Anterior cingulate cortex (tissue), 58 donors: ENCODE data around the gene C11orf97.

Experiments
- DNase-seq, 58 donors: peaks; one replicate each; lab custom pipeline; 2025; lab: John Stamatoyannopoulos, UW

The C11orf97 gene

DNA sequence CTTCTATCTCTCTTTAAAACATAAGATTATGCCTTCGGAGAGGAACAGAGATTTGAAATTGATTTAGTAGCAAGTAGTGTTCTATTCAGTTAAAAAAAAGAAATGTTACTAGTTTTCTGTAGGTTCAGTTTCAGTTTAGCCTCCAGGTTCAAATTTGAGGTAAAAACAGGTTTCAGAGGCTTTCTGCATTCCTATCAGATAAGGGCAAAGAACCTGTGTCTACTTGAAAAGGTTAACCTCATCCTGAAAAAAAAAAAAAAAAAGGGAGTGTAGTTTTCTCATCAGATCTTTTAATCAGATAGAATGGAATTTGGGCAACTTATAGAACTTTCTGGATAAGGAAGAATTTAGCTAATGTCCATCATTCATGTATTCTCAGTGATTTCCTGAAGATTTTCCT is 12.1 kb downstream of the C11orf97 start:
- no peak for DNase-seq

DNA sequence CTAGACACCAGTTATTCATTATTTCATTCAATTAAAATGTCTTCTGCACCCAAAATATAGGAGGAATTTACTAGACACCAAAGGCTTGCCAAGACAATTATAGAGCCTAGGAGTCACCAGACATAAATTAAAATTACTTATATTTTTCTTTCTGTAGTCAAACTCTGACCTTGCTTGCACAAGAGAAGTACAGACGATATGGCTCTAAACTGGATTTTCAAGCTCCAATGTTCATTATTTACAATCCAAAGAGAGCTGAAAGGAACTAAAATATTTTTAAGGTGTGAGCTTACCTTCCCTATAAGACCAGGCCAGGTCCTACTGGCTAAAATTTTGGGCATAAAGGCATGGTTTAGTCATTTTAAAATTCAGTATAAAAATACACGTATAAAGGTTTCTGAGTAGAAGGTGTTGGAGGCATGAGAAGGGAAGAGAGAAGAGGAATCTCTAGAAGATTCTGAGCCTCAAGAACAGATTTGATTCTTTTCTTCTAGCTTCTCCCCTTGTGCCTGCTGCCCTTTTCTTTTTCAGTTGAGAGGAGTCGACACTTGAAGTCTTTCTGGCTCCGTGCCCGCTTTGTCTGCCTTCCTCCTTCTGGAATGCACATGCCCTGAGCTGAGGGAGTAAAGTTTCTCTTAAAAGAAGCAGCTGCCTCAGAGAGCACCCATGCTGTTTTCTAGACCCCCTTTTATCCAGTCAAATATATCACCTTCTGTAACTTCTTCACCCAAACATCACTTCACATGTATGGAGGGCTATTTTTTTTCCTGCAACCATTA is 13.5 kb downstream of the C11orf97 start:
- peak in 11 of 58 donors; percentile 3 to 36 (median 10) for DNase-seq

DNA sequence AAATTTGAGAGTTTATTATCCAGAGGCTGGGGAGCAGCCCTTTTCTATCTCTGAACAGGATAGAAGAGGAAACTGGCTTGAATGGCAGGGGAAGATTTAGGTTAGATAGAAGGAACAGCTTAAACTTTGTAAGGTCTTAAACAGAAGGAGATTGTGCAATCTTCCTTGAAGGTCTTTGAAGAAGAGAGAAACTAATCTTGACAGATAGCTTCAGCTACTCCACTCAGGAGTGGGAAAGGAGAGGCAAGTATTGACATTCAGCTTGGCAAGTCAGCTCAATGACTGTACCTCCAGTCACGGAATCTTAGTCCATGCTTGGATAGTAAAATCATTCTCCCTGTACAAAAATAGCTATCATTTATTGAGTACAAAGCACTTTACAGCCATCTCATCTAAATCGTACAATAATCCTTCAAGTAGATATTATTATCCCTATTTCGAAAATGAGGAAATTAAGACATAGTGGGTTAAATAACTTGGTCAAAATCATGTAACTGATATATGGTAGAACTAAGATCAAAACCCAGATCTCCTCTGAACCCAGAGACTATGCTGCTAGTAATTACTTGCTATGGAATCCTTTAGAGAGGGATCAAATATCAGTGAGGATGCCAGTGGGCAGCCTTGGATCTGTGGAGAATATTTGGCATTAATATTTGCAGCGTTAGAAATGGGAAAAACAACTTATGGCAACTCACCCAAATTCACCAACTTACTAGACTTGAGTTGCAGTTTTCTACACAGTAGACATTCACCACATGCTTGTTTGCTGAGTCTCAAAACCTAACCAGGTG is 14.6 kb downstream of the C11orf97 start:
- DNase-seq, result no peak

DNA sequence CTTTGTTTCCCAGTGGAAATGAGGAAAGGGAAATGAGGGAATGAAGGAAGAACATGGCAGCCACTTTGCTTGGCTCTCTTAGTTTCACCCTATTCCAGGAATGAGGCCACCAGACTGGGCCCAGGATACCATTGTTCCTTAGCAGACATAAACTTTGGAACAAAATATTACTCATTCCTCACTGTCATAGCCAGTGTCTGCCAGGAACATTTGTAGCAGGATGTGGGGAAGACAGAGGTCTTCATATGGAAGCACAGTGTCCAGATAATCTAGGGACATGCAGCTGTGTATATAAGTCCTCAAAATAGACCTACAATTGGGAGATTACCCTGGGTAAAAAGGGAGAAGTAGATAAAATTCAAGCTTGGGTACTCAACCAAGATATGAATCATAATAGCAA is 16.3 kb downstream of the C11orf97 start:
- no peak for DNase-seq

- no peak for DNase-seq
These were observed 19.9 kb downstream of the C11orf97 start for GRCh38 chr11:94532211-94532610.

- no peak for DNase-seq
These were observed 20.9 kb downstream of the C11orf97 start for GRCh38 chr11:94533206-94533605.

DNA sequence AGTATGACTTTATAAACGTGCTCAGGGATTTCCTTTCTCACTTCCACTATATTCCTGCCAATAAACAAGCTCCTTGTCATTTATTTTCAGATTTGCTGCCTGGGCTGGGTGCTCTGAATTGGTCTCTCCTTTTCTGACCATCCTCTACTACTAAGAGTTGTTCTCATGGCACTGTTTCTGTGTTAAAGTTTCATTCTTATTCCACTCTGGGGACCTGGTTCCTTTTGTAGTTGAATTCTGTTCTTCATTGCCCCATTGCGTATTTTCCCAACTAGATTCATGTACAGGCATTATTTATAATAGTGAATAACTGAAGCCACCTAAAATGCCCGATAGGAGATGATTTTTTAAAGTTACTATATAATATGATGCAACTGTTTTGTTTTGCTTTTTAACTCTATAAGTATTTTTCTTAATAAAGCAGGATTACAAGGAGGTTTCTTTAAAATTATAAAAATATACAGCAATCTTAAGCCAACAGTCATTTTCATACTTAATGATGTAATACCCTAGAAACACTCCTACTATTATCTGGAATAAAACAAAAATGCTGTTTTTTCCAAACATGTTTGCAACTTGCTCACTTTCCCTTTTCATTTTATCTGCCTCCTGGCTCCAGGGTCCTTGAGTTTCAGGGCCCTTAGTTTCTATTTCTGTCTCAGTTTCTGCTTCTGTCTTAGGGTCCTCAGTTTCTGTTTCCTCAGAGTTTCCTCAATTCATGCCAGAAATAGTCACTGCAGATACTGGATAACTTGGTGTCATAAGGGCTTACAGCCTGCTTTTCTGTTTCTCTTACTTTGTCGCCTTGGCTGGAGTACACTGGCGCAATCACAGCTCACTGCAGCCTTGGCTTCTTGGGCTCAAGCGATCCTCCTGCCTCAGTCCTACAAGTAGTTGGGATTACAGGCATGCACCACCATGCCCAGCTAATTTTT is 21.7 kb downstream of the C11orf97 start:
- DNase-seq, result no peak

GRCh38 chr11:94536386-94536785 is 24.1 kb downstream of the C11orf97 start:
- no peak for DNase-seq

DNA sequence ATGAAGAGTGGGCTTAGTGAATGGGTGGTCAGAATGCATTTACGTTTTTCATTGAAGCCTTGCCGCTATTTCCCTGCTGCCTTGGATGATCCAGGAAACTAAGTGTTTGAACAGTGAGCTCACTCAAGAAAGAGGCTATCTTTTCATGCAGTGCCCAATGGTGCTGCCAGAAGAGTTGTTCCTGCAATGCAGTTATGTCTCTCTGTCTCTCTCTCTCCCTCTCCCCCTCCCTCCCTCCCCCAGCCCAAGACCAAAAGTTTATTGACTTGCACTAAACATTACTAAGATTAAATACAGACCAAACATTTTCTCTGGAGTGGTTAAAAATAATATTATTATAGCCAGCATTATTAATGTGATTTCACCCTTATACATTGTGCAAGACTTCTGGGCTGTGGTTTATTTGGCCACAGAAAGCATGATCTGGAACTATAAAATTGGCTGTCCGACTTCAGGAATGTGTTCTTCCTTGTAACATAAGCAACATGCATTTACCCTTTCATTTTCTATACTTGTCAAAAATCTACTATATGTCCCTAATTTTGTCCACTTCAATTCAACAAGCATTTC is 24.9 kb downstream of the C11orf97 start:
- DNase-seq, result no peak

DNA sequence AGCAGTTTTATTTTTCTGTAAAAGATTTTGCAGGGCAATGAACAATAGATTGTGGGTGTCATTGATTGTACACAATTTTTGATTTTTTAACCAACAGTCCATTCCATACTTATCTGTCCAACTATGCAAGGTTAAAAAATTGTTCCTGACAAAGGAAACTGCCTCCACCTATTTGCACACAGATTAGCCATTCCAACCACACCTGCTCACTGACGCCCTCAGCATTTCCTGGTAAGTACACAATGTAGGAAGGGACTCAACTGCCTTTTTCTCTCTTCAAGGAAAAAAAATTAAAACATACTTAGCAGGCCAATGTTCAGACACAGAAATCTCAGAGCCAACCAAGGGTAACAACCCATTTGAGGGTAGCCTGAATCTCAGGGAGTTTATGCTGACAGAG is 27.2 kb downstream of the C11orf97 start:
- no peak for DNase-seq

DNA sequence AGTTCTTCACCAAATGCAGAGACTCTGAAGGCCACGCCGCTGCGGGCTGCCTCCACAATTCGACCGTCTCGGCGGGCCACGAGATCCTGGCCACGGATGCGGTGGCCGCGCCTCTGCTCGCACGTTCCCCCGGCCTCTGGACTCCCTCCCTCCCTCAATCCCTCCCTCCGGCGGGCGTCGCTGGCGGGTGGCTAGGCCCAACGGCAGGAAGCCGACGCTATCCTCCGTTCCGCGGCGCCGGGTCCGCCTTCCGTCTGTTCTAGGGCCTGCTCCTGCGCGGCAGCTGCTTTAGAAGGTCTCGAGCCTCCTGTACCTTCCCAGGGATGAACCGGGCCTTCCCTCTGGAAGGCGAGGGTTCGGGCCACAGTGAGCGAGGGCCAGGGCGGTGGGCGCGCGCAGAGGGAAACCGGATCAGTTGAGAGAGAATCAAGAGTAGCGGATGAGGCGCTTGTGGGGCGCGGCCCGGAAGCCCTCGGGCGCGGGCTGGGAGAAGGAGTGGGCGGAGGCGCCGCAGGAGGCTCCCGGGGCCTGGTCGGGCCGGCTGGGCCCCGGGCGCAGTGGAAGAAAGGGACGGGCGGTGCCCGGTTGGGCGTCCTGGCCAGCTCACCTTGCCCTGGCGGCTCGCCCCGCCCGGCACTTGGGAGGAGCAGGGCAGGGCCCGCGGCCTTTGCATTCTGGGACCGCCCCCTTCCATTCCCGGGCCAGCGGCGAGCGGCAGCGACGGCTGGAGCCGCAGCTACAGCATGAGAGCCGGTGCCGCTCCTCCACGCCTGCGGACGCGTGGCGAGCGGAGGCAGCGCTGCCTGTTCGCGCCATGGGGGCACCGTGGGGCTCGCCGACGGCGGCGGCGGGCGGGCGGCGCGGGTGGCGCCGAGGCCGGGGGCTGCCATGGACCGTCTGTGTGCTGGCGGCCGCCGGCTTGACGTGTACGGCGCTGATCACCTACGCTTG is 31.7 kb downstream of the C11orf97 start, which contains the start of gene FUT4:
FUT4 (plus strand) TSS at position 227 of the 951 bp plus-strand sequence; CDS start at position 440, 213 bp downstream.
- peak in 57 of 58 donors; percentile 27 to 87 (median 66) for DNase-seq

DNA sequence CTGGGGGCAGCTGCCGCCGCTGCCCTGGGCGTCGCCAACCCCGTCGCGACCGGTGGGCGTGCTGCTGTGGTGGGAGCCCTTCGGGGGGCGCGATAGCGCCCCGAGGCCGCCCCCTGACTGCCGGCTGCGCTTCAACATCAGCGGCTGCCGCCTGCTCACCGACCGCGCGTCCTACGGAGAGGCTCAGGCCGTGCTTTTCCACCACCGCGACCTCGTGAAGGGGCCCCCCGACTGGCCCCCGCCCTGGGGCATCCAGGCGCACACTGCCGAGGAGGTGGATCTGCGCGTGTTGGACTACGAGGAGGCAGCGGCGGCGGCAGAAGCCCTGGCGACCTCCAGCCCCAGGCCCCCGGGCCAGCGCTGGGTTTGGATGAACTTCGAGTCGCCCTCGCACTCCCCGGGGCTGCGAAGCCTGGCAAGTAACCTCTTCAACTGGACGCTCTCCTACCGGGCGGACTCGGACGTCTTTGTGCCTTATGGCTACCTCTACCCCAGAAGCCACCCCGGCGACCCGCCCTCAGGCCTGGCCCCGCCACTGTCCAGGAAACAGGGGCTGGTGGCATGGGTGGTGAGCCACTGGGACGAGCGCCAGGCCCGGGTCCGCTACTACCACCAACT is 32.5 kb downstream of the C11orf97 start:
- DNase-seq, result peak in 3 of 58 donors; percentile 13 to 41 (median 19)

DNA sequence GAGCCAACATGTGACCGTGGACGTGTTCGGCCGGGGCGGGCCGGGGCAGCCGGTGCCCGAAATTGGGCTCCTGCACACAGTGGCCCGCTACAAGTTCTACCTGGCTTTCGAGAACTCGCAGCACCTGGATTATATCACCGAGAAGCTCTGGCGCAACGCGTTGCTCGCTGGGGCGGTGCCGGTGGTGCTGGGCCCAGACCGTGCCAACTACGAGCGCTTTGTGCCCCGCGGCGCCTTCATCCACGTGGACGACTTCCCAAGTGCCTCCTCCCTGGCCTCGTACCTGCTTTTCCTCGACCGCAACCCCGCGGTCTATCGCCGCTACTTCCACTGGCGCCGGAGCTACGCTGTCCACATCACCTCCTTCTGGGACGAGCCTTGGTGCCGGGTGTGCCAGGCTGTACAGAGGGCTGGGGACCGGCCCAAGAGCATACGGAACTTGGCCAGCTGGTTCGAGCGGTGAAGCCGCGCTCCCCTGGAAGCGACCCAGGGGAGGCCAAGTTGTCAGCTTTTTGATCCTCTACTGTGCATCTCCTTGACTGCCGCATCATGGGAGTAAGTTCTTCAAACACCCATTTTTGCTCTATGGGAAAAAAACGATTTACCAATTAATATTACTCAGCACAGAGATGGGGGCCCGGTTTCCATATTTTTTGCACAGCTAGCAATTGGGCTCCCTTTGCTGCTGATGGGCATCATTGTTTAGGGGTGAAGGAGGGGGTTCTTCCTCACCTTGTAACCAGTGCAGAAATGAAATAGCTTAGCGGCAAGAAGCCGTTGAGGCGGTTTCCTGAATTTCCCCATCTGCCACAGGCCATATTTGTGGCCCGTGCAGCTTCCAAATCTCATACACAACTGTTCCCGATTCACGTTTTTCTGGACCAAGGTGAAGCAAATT is 33.3 kb downstream of the C11orf97 start:
- peak in 2 of 58 donors; percentile 15 for DNase-seq

DNA sequence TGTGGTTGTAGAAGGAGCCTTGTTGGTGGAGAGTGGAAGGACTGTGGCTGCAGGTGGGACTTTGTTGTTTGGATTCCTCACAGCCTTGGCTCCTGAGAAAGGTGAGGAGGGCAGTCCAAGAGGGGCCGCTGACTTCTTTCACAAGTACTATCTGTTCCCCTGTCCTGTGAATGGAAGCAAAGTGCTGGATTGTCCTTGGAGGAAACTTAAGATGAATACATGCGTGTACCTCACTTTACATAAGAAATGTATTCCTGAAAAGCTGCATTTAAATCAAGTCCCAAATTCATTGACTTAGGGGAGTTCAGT is 33.9 kb downstream of the C11orf97 start:
- DNase-seq, result no peak

DNA sequence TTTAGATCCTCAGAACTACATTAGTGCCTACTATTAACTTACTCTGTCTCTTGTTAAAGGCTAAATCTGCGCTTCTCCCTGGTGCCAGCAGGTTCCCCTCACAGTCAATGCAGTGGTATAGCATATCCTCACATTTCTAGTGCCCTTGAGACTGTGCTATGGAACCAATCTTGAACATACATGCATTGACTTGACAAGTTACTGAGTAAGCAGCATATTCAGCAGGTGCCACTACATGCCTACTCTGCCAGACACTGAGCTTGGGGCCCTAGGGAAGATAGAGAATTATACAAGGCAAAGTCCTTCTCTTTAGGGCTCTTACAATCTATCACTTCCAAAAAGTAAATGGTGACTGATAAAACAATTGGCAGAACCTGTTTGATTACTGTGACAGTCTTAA is 34.6 kb downstream of the C11orf97 start:
- DNase-seq, result no peak

GRCh38 chr11:94549146-94549545 is 36.9 kb downstream of the C11orf97 start:
- no peak for DNase-seq

DNA sequence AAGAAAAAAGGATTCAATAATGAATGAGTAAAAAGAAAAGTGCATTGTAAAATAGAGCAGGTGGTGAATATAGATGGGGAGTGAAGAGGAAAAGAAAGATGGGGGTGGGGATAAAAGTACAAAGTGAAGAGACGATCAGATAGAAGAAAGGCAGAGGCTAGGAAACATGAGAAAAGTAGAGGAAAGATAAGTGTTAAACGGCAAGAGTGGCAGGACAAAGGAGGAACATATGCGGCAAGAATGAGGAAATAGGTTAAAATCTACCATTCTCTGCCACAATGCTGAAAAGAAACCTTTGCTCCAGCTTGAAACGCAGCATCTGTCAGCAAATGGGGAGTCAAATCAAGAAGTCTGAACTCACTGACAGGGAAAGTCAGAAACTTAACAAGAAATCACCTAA is 38.3 kb downstream of the C11orf97 start:
- DNase-seq, result no peak

DNA sequence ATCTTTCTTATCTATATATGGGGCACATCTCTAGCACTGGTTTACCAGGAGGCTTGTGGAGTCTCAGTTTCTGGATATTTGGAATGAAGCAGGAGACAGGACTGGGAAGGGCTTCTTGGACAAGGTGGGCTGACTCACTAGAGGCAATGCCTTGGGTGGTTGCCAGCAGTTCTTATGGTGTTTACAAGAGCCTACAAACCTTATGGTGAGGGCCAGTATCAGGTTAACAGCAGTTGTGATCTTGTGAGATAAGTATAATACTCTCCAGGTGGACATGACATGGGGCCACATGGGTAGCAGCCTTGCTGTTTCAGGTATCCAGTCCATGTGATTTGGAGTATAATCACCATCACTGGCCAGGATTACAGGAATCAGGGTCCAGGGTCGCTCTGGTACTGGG is 41.7 kb downstream of the C11orf97 start:
- no peak for DNase-seq
